ENCODE measurements around the gene SLC25A10. TPM values are rescaled to one million over a fixed set of nuclear protein-coding genes. Genes with fewer than 3 reads are reported as not detected.
A peak's percentile ranks its signal among the peaks of the same experiment; 100 is the strongest.

The SLC25A10 gene
- total and polyA plus RNA-seq, 2 of the 4 experiments (the other 2 are of a cell fraction), result 14.9 to 19.0 TPM

DNA sequence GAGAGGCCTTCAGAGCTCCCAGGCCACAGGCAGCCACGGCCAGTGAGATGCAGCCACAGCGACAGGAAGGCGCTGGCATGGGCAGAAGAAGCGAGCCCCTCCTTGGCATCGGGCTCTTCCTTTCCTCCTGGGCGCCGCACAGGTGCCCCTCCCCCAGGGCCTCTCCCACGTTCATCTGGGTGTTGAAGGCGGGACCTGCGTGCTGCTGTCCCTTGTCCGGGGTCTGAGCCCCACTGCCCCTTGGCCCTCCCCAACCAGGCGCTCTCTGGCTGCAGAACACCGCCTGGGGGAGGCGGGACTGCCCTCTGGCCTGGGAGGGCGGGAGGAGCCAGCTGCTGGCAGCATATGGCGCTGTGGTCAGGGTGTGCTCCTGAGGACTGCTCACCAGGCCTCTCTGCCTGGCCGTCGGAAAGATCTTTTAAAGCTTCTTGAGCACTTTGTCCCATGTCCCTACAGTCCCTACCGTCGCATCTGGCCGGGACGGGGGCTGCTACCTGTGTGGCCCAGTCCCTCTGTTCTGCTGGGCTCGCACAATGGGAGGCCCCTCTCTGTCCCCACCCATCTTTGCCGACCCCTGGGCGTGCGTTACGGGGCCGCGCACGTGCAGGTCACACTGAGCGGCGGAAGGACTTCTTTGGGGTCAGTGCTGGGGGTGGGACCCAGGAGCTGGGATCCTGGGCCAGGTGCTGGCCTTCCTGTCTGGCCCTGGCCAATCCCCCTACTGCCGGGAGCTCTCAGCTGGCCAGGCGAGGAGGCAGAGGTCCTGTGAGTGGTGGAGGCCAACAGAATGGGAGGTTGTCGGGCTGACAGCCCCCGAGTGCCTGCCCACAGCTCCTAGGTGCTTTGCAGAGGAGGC is 1.7 kb downstream of the SLC25A10 start:
- 73% methylated on average over 2 of the region's 36 CpGs; no CpG with 5 or more reads in 1 of the 2 experiments for WGBS, 2 experiments (ENCODE audit: extremely low coverage in 2 of 2, insufficient read length in 1 of 2)
- H4K5ac ChIP-seq (ENCODE audit: low read depth, low read length), result no peak overlapping the region
- no TSS peak for BruUV-seq (replicated peaks)
- no peaks in the 10 kb centered on the region for H3K9me3 ChIP-seq (ENCODE audit: control insufficient read depth, insufficient read depth, low read length)
- peaks cover 18% of the 10 kb centered on the region for H3K4me1 ChIP-seq (ENCODE audit: control insufficient read depth, insufficient read depth, low read length)
- TF ChIP-seq NFE2L2 (IDR thresholded peaks at IDR 0.05; ENCODE audit: low read depth, low read length), result no peak
- TF ChIP-seq, protein P1, sequence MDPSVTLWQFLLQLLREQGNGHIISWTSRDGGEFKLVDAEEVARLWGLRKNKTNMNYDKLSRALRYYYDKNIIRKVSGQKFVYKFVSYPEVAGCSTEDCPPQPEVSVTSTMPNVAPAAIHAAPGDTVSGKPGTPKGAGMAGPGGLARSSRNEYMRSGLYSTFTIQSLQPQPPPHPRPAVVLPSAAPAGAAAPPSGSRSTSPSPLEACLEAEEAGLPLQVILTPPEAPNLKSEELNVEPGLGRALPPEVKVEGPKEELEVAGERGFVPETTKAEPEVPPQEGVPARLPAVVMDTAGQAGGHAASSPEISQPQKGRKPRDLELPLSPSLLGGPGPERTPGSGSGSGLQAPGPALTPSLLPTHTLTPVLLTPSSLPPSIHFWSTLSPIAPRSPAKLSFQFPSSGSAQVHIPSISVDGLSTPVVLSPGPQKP (IDR thresholded peaks at IDR 0.05; ENCODE audit: borderline replicate concordance, low read depth, low read length), result no peak
- TF ChIP-seq RCOR1 (IDR thresholded peaks at IDR 0.05; ENCODE audit: insufficient replicate concordance, low read length), result no peak
- TF ChIP-seq POLR2A (IDR thresholded peaks at IDR 0.05; ENCODE audit: low read depth, low read length), result no peak
- TF ChIP-seq BHLHE40 (IDR thresholded peaks at IDR 0.05; ENCODE audit: low read depth, low read length), result no peak
- no peak for TF ChIP-seq RFX5 (IDR thresholded peaks at IDR 0.05; ENCODE audit: low read depth, low read length)
- no peak for TF ChIP-seq FOS (IDR thresholded peaks at IDR 0.05; ENCODE audit: low read depth, low read length)
- no peak for TF ChIP-seq CEBPB (IDR thresholded peaks at IDR 0.05; ENCODE audit: low read depth, low read length)
- H3K4me3 ChIP-seq (ENCODE audit: insufficient read depth, low read depth, low read length), result no peak overlapping the region
- H3K9me1 ChIP-seq (ENCODE audit: insufficient read depth, low read length), result peaks cover 8% of the 10 kb centered on the region
- H2BK5ac ChIP-seq (ENCODE audit: low read depth, low read length, poor library complexity, severe bottlenecking), result no peak overlapping the region
- H3K27ac ChIP-seq (ENCODE audit: insufficient read depth, low read length), result no peak overlapping the region
- peak overlapping the region; percentile 75 for H2AK9ac ChIP-seq (replicated peaks; ENCODE audit: low read depth, low read length, poor library complexity)
- no peak for ATAC-seq (ENCODE audit: low read depth)
- no peaks in the 10 kb centered on the region; the same call in 1 of the 2 replicates for H4K20me1 ChIP-seq (ENCODE audit: insufficient read depth, low read length)
- no peak overlapping the region for H2BK15ac ChIP-seq (ENCODE audit: low read depth, low read length)
- H3K79me1 ChIP-seq (ENCODE audit: low read depth in 1 of 2, low read length in 2 of 2), result peaks cover 14 to 30% of the 10 kb centered on the region in 2 experiments
- H4K8ac ChIP-seq (ENCODE audit: low read depth in 2 of 2, low read length in 2 of 2), result no peak overlapping the region
- in situ Hi-C loops (cut with MboI; ENCODE audit: low sequenced_read_pairs), result no loop called here
- DNase-seq, result no peak
- POLR2A ChIA-PET (ENCODE audit: unreplicated experiment), result no interaction called here
- H3K36me3 ChIP-seq (ENCODE audit: control insufficient read depth, insufficient read depth, low read length), result peaks cover 1% of the 10 kb centered on the region; the same call in 1 of the 2 replicates
- H2BK20ac ChIP-seq (ENCODE audit: low read depth, low read length), result no peak overlapping the region
- no peak overlapping the region for H3K4ac ChIP-seq (ENCODE audit: low read depth, low read length)
- no peak overlapping the region for H3K4me2 ChIP-seq (ENCODE audit: low read depth, low read length)
- dilution Hi-C loops (cut with HindIII; ENCODE audit: low sequenced_read_pairs, unreplicated experiment), result no loop called here
- no peak overlapping the region for H3K9ac ChIP-seq (ENCODE audit: low read depth, low read length)
- H3K18ac ChIP-seq (ENCODE audit: low read depth, low read length), result no peak overlapping the region
- intact Hi-C loops (cut with micrococcal nuclease), result no loop called here
- H2AK5ac ChIP-seq (ENCODE audit: low read depth, low read length), result no peak overlapping the region
- no peak overlapping the region for H3K14ac ChIP-seq (replicated peaks; ENCODE audit: low read depth, low read length)
- no peaks in the 10 kb centered on the region for H3K27me3 ChIP-seq (ENCODE audit: control insufficient read depth, insufficient read depth, low read length)
- no peak overlapping the region for H2BK120ac ChIP-seq (ENCODE audit: low read depth, low read length)
- H2AFZ ChIP-seq (replicated peaks; ENCODE audit: low read length, poor library complexity), result no peak overlapping the region
- H3K23ac ChIP-seq (ENCODE audit: low read depth, low read length), result no peak overlapping the region
- CTCF ChIA-PET, result no interaction called here
- H4K91ac ChIP-seq (ENCODE audit: insufficient read depth, low read depth, low read length), result no peak overlapping the region
- H3K56ac ChIP-seq (ENCODE audit: extremely low read depth, insufficient read depth, low read length), result no peak overlapping the region

All from IMR-90 (cell line).